ENCODE measurements around the gene ARL4A. TPM values are rescaled to one million over a fixed set of nuclear protein-coding genes. Genes with fewer than 3 reads are reported as not detected.
"Not testable (repeated sequence)": the region's sequence is repeated elsewhere in the genome, so short reads cannot be mapped to it uniquely, and the experiment has no call there.

ARL4A gene
- 35.5 TPM for total RNA-seq

GRCh38 chr7:12686891-12687717, at the start of gene ARL4A:
Gene ARL4A, plus strand, starts transcription at chr7:12687633. Its CDS starts 622 bp downstream, at chr7:12688255.
- H3K4me1 ChIP-seq (ENCODE audit: control insufficient read depth in 3 of 3, insufficient read depth in 3 of 3, low read length in 3 of 3): peaks cover 0 to 7% (median 6%) of the 10 kb centered on the region in 3 donors

GRCh38 chr7:12637819-12638592, 49.4 kb upstream of the ARL4A start:
- no peaks in the 10 kb centered on the region for H3K27me3 ChIP-seq (ENCODE audit: control insufficient read depth in 3 of 3, insufficient read depth in 3 of 3, low read length in 3 of 3)
- H3K9ac ChIP-seq (ENCODE audit: low read depth in 1 of 3, low read length in 3 of 3): no peak overlapping the region
- no peak overlapping the region for H3K27ac ChIP-seq (ENCODE audit: low read depth, low read length)
- H3K4me1 ChIP-seq (ENCODE audit: control insufficient read depth in 3 of 3, insufficient read depth in 3 of 3, low read length in 3 of 3): no peaks in the 10 kb centered on the region
- no peaks in the 10 kb centered on the region for H3K9me3 ChIP-seq (ENCODE audit: control insufficient read depth in 3 of 3, low read length in 3 of 3)
- H3K36me3 ChIP-seq (ENCODE audit: control insufficient read depth in 3 of 3, insufficient read depth in 3 of 3, low read length in 3 of 3): no peaks in the 10 kb centered on the region
- no peak overlapping the region for H3K4me3 ChIP-seq (ENCODE audit: low read length in 3 of 3)

More at GRCh38 chr7:12686891-12687717, at the start of gene ARL4A:
- Histone ChIP-seq H3K27me3 (ENCODE audit: control insufficient read depth in 3 of 3, insufficient read depth in 3 of 3, low read length in 3 of 3) (no peaks in the 10 kb centered on the region), H3K27ac (ENCODE audit: low read depth, low read length) (peak within 1 kb of the TSS; percentile 75), H3K9ac (ENCODE audit: low read depth in 1 of 3, low read length in 3 of 3) (peak within 1 kb of the TSS; percentile 78 to 85 (median 79)), H3K4me3 (ENCODE audit: low read length in 3 of 3) (peak within 1 kb of the TSS; percentile 77 to 91 (median 88)), H3K9me3 (ENCODE audit: control insufficient read depth in 3 of 3, low read length in 3 of 3) (no peaks in the 10 kb centered on the region), H3K36me3 (ENCODE audit: control insufficient read depth in 3 of 3, insufficient read depth in 3 of 3, low read length in 3 of 3) (no peaks in the 10 kb centered on the region)

GRCh38 chr7:12638851-12639456, 48.5 kb upstream of the ARL4A start:
- Histone ChIP-seq H3K36me3 (ENCODE audit: control insufficient read depth in 3 of 3, insufficient read depth in 3 of 3, low read length in 3 of 3) (no peaks in the 10 kb centered on the region), H3K9me3 (ENCODE audit: control insufficient read depth in 3 of 3, low read length in 3 of 3) (no peaks in the 10 kb centered on the region), H3K9ac (ENCODE audit: low read depth in 1 of 3, low read length in 3 of 3) (no peak overlapping the region), H3K27me3 (ENCODE audit: control insufficient read depth in 3 of 3, insufficient read depth in 3 of 3, low read length in 3 of 3) (no peaks in the 10 kb centered on the region), H3K4me1 (ENCODE audit: control insufficient read depth in 3 of 3, insufficient read depth in 3 of 3, low read length in 3 of 3) (no peaks in the 10 kb centered on the region), H3K27ac (ENCODE audit: low read depth, low read length) (no peak overlapping the region), H3K4me3 (ENCODE audit: low read length in 3 of 3) (no peak overlapping the region)

GRCh38 chr7:12640299-12641096, 46.9 kb upstream of the ARL4A start:
- H3K4me1 ChIP-seq (ENCODE audit: control insufficient read depth in 3 of 3, insufficient read depth in 3 of 3, low read length in 3 of 3): no peaks in the 10 kb centered on the region
- no peak overlapping the region for H3K4me3 ChIP-seq (ENCODE audit: low read length in 3 of 3)
- no peak overlapping the region for H3K27ac ChIP-seq (ENCODE audit: low read depth, low read length)
- no peaks in the 10 kb centered on the region for H3K36me3 ChIP-seq (ENCODE audit: control insufficient read depth in 3 of 3, insufficient read depth in 3 of 3, low read length in 3 of 3)
- no peaks in the 10 kb centered on the region for H3K9me3 ChIP-seq (ENCODE audit: control insufficient read depth in 3 of 3, low read length in 3 of 3)
- H3K27me3 ChIP-seq (ENCODE audit: control insufficient read depth in 3 of 3, insufficient read depth in 3 of 3, low read length in 3 of 3): no peaks in the 10 kb centered on the region
- no peak overlapping the region for H3K9ac ChIP-seq (ENCODE audit: low read depth in 1 of 3, low read length in 3 of 3)

- Histone ChIP-seq H3K27me3 (ENCODE audit: control insufficient read depth in 3 of 3, insufficient read depth in 3 of 3, low read length in 3 of 3) (no peaks in the 10 kb centered on the region), H3K9me3 (ENCODE audit: control insufficient read depth in 3 of 3, low read length in 3 of 3) (no peaks in the 10 kb centered on the region), H3K27ac (ENCODE audit: low read depth, low read length) (no peak overlapping the region), H3K4me3 (ENCODE audit: low read length in 3 of 3) (no peak overlapping the region), H3K36me3 (ENCODE audit: control insufficient read depth in 3 of 3, insufficient read depth in 3 of 3, low read length in 3 of 3) (no peaks in the 10 kb centered on the region), H3K4me1 (ENCODE audit: control insufficient read depth in 3 of 3, insufficient read depth in 3 of 3, low read length in 3 of 3) (no peaks in the 10 kb centered on the region), H3K9ac (ENCODE audit: low read depth in 1 of 3, low read length in 3 of 3) (no peak overlapping the region)
Observed at GRCh38 chr7:12641196-12641595, 46.2 kb upstream of the ARL4A start.

GRCh38 chr7:12642508-12642907, 44.9 kb upstream of the ARL4A start:
- no peaks in the 10 kb centered on the region for H3K9me3 ChIP-seq (ENCODE audit: control insufficient read depth in 3 of 3, low read length in 3 of 3)
- no peak overlapping the region for H3K27ac ChIP-seq (ENCODE audit: low read depth, low read length)
- no peaks in the 10 kb centered on the region for H3K4me1 ChIP-seq (ENCODE audit: control insufficient read depth in 3 of 3, insufficient read depth in 3 of 3, low read length in 3 of 3)
- no peak overlapping the region for H3K9ac ChIP-seq (ENCODE audit: low read depth in 1 of 3, low read length in 3 of 3)
- H3K36me3 ChIP-seq (ENCODE audit: control insufficient read depth in 3 of 3, insufficient read depth in 3 of 3, low read length in 3 of 3): no peaks in the 10 kb centered on the region
- H3K27me3 ChIP-seq (ENCODE audit: control insufficient read depth in 3 of 3, insufficient read depth in 3 of 3, low read length in 3 of 3): no peaks in the 10 kb centered on the region
- H3K4me3 ChIP-seq (ENCODE audit: low read length in 3 of 3): no peak overlapping the region

GRCh38 chr7:12643001-12643643, 44.3 kb upstream of the ARL4A start:
- no peak overlapping the region for H3K4me3 ChIP-seq (ENCODE audit: low read length in 3 of 3)
- no peaks in the 10 kb centered on the region for H3K4me1 ChIP-seq (ENCODE audit: control insufficient read depth in 3 of 3, insufficient read depth in 3 of 3, low read length in 3 of 3)
- H3K9ac ChIP-seq (ENCODE audit: low read depth in 1 of 3, low read length in 3 of 3): no peak overlapping the region
- H3K27ac ChIP-seq (ENCODE audit: low read depth, low read length): no peak overlapping the region
- no peaks in the 10 kb centered on the region for H3K27me3 ChIP-seq (ENCODE audit: control insufficient read depth in 3 of 3, insufficient read depth in 3 of 3, low read length in 3 of 3)
- no peaks in the 10 kb centered on the region for H3K36me3 ChIP-seq (ENCODE audit: control insufficient read depth in 3 of 3, insufficient read depth in 3 of 3, low read length in 3 of 3)
- H3K9me3 ChIP-seq (ENCODE audit: control insufficient read depth in 3 of 3, low read length in 3 of 3): no peaks in the 10 kb centered on the region

GRCh38 chr7:12643644-12644043, 43.8 kb upstream of the ARL4A start:
- H3K27ac ChIP-seq (ENCODE audit: low read depth, low read length): no peak overlapping the region
- no peak overlapping the region for H3K9ac ChIP-seq (ENCODE audit: low read depth in 1 of 3, low read length in 3 of 3)
- no peaks in the 10 kb centered on the region for H3K36me3 ChIP-seq (ENCODE audit: control insufficient read depth in 3 of 3, insufficient read depth in 3 of 3, low read length in 3 of 3)
- no peak overlapping the region for H3K4me3 ChIP-seq (ENCODE audit: low read length in 3 of 3)
- H3K9me3 ChIP-seq (ENCODE audit: control insufficient read depth in 3 of 3, low read length in 3 of 3): no peaks in the 10 kb centered on the region
- H3K4me1 ChIP-seq (ENCODE audit: control insufficient read depth in 3 of 3, insufficient read depth in 3 of 3, low read length in 3 of 3): no peaks in the 10 kb centered on the region
- no peaks in the 10 kb centered on the region for H3K27me3 ChIP-seq (ENCODE audit: control insufficient read depth in 3 of 3, insufficient read depth in 3 of 3, low read length in 3 of 3)

- not testable (repeated sequence) for H3K4me1 ChIP-seq (ENCODE audit: control insufficient read depth in 3 of 3, insufficient read depth in 3 of 3, low read length in 3 of 3); H3K9ac ChIP-seq (ENCODE audit: low read depth in 1 of 3, low read length in 3 of 3); H3K4me3 ChIP-seq (ENCODE audit: low read length in 3 of 3); H3K36me3 ChIP-seq (ENCODE audit: control insufficient read depth in 3 of 3, insufficient read depth in 3 of 3, low read length in 3 of 3); H3K27ac ChIP-seq (ENCODE audit: low read depth, low read length); H3K27me3 ChIP-seq (ENCODE audit: control insufficient read depth in 3 of 3, insufficient read depth in 3 of 3, low read length in 3 of 3); H3K9me3 ChIP-seq (ENCODE audit: control insufficient read depth in 3 of 3, low read length in 3 of 3)
Observed at GRCh38 chr7:12645212-12645611, 42.2 kb upstream of the ARL4A start.
